Ascending aorta (tissue), 2 donors: ENCODE data around the gene CARM1. TPM values are rescaled to one million over a fixed set of nuclear protein-coding genes. Genes with fewer than 3 reads are reported as not detected.
"Not testable (repeated sequence)": the region's sequence is repeated elsewhere in the genome, so short reads cannot be mapped to it uniquely, and the experiment has no call there.

ENCODE experiments used
- DNase-seq, 2 donors: peaks; one replicate each; pipeline ENCODE4 v3.0.0-alpha.2; 2019; ENCODE audit warnings: low spot score in 2 of 2
- H3K27ac ChIP-seq, 2 donors: fragments of 200-600 bp; sonication (generic); one replicate each; pipeline ENCODE4 v1.5.1; 2016 to 2017; ENCODE audit warnings: mild to moderate bottlenecking in 1 of 2
- H3K27me3 ChIP-seq: fragments of 200-600 bp; sonication (generic); one replicate; pipeline ENCODE4 v1.5.1; 2017
- H3K36me3 ChIP-seq, 2 donors: fragments of 200-600 bp; sonication (generic); one replicate each; pipeline ENCODE4 v1.5.1; 2016
- H3K4me1 ChIP-seq, 2 donors: fragments of 200-600 bp; sonication (generic); one replicate each; pipeline ENCODE4 v1.5.1; 2016 to 2017; ENCODE audit warnings: mild to moderate bottlenecking in 1 of 2
- H3K4me3 ChIP-seq, 2 donors: fragments of 200-600 bp; sonication (generic); one replicate each; pipeline ENCODE4 v1.5.1; 2016 to 2017; ENCODE audit warnings: mild to moderate bottlenecking in 1 of 2
- H3K9me3 ChIP-seq, 2 donors: fragments of 200-600 bp; sonication (generic); one replicate each; pipeline ENCODE4 v1.5.1; 2016
- CTCF ChIP-seq, 3 experiments: fragments of 200-600 bp in 2 of 3; fragments of 450-650 bp in 1 of 3; sonication (generic) in 2 of 3; IDR thresholded peaks; one replicate each; pipeline ENCODE4 v1.5.1; 2016 to 2019; ENCODE audit warnings: antibody characterized with exemption in 3 of 3, mild to moderate bottlenecking in 1 of 3, moderate library complexity in 1 of 3
- intact Hi-C: fragments of 100-400 bp; cut with DNase I; formaldehyde crosslinking; loops from one replicate; pipeline ENCODE4 v1.15.1; 2023
- total RNA-seq: library from RNA; depleted of rRNA; stranded (reverse); fragments of >200 nt; gene quantifications from one replicate; pipeline ENCODE4 v1.1.0, GENCODE V29; 2016

Gene CARM1
- total RNA-seq, 1 donor from 2014 or later: 22.9 TPM

- no peak for TF ChIP-seq CTCF (IDR thresholded peaks at IDR 0.05)
- no peaks in the 10 kb centered on the region for H3K36me3 ChIP-seq
- no peak overlapping the region for H3K4me3 ChIP-seq
- DNase-seq: no peak
- no peak overlapping the region for H3K27ac ChIP-seq
- no peaks in the 10 kb centered on the region for H3K4me1 ChIP-seq
- no peaks in the 10 kb centered on the region for H3K27me3 ChIP-seq
- H3K9me3 ChIP-seq: no peaks in the 10 kb centered on the region
- intact Hi-C loops: no loop called here
Measured at GRCh38 chr19:10852098-10852800, 19.1 kb upstream of the CARM1 start.

- no peak overlapping the region for H3K4me3 ChIP-seq
- TF ChIP-seq CTCF (IDR thresholded peaks at IDR 0.05): no peak
- intact Hi-C loops: no loop called here
Measured at GRCh38 chr19:10852941-10853340, 18.4 kb upstream of the CARM1 start.

GRCh38 chr19:10854350-10855089, 16.8 kb upstream of the CARM1 start:
- Histone ChIP-seq H3K4me3 (no peak overlapping the region), H3K4me1 (no peaks in the 10 kb centered on the region), H3K9me3 (no peaks in the 10 kb centered on the region), H3K27me3 (no peaks in the 10 kb centered on the region), H3K36me3 (no peaks in the 10 kb centered on the region), H3K27ac (no peak overlapping the region)
- intact Hi-C loops: no loop called here
- no peak for DNase-seq
- no peak for TF ChIP-seq CTCF (IDR thresholded peaks at IDR 0.05)

More at GRCh38 chr19:10852941-10853340, 18.4 kb upstream of the CARM1 start:
- Histone ChIP-seq H3K36me3 (no peaks in the 10 kb centered on the region), H3K9me3 (no peaks in the 10 kb centered on the region), H3K27me3 (no peaks in the 10 kb centered on the region), H3K27ac (no peak overlapping the region), H3K4me1 (no peaks in the 10 kb centered on the region)
- DNase-seq: no peak

GRCh38 chr19:10855879-10856522, 15.4 kb upstream of the CARM1 start:
- Histone ChIP-seq H3K27ac (no peak overlapping the region), H3K27me3 (no peaks in the 10 kb centered on the region), H3K4me3 (no peak overlapping the region), H3K4me1 (no peaks in the 10 kb centered on the region), H3K36me3 (no peaks in the 10 kb centered on the region), H3K9me3 (no peaks in the 10 kb centered on the region)
- DNase-seq: no peak
- peak in 2 of 3 experiments; percentile 18 to 19 for TF ChIP-seq CTCF (IDR thresholded peaks at IDR 0.05)
- intact Hi-C loops: no loop called here

- DNase-seq, H3K27ac ChIP-seq, intact Hi-C loops, H3K27me3 ChIP-seq, H3K9me3 ChIP-seq, H3K4me1 ChIP-seq, H3K4me3 ChIP-seq, H3K36me3 ChIP-seq: not testable (repeated sequence)
Measured at GRCh38 chr19:10856899-10857298, 14.5 kb upstream of the CARM1 start.
